ENCODE results near the gene PGLYRP1.

Gene PGLYRP1, protein sequence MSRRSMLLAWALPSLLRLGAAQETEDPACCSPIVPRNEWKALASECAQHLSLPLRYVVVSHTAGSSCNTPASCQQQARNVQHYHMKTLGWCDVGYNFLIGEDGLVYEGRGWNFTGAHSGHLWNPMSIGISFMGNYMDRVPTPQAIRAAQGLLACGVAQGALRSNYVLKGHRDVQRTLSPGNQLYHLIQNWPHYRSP

DNA sequence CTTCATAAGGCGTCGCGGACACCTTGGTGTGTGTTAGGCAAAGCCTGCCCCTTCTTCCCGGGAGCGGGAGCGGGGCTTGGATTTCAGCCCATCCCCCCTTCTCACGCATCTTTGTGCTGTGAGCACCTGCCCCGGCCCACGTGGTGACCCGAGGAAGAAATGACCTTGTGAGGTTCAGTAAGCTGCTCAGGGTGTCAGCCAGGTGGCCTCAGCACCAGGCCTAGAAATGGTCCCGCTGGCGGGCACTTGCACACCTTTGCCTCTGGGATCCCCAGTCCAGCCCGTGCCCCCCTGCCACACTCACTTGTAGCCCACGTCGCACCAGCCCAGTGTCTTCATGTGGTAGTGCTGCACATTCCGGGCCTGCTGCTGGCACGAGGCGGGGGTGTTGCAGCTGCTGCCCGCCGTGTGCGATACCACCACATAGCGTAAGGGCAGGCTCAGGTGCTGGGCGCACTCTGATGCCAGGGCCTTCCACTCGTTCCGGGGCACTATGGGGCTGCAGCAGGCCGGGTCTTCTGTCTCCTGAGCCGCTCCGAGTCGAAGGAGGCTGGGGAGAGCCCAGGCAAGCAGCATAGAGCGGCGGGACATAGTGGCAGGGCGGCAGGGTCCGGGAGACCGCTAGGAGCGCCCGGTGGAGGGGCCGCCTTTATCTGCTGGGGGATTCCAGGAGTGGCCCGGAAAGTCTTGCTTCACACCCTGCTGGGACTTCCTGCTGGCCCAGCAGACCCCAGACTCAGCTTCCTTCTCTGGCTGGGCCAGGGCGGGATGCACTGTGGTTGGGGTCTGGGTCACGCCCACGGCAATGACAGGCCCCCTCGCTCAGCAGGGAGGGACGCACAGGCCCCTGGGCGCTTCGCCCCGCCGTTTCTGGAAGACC lies at the start of gene PGLYRP1:
Gene PGLYRP1 (minus strand): TSS at position 623 of the 880 bp plus-strand sequence. CDS start 32 bp downstream, at position 591.
- DNase-seq (ENCODE audit: low read depth in 2 of 2): no peak

DNA sequence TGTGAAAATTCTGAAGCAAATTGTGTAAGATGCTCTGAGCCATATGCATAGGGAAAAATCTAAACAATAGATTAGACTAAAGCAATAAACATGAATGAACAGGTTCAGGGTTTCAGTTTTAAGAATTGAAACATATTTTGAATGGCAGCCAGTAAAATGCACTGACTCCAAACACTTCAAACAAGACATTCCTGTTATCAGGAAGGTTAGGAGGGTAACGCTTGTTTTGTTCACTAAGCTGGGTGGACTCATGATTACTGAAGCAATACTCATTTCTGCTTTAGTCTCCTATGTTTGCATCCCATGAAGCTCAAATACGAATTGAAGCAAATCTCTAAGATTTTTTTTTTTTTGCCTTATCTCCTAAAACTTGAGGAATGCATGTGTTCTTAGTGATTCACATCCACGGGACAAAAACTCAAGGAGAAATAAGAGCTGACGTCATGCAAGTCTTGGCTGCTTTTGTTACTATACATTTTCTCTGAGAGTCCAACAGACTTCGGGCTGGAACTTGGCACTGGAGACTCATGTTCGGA lies 47.0 kb upstream of the PGLYRP1 start:
- no peak for DNase-seq (ENCODE audit: low read depth in 2 of 2)

DNA sequence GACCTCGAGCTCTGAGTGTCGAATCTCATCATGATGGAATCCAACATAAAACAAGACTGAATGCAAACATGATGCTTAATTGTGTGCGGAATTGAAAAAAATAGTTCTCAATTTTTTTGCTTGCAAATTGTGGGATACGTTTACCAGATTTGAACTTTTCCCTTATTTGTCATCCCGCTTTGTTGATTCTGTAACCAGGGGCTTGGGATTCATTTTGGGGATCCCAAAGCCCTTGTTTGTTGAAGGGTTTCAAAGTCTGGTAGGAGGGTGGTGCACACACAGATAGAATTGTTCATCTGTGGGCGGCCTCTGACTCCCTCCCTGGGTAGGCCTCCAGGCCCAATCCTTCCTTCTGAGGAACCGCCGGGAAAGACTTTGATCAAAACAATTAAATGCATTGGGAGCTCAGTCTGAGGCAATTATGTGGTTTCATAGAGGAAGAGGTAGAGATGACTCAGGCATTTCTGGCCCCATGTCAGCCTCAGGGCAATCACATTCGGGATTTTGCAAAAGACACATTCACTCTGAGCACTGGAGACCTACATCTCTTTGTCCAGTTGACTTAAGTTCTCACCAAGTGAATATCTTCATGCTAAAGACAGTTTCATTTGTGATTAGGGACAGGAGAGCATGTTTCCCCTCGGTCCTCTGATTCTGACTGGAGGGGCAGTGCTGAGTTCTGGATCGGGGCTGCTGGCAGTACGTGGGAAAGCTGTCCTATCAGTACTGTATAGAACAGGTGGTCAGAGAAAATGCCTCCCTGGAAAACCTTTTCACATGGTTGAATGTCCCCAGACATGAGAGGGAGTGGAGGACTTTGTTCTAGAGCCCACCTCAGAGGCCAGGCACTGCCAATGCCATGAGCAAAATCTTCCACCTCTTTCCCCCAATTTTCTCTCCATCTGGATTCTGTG lies 45.7 kb upstream of the PGLYRP1 start:
- no peak for DNase-seq (ENCODE audit: low read depth in 2 of 2)

DNA sequence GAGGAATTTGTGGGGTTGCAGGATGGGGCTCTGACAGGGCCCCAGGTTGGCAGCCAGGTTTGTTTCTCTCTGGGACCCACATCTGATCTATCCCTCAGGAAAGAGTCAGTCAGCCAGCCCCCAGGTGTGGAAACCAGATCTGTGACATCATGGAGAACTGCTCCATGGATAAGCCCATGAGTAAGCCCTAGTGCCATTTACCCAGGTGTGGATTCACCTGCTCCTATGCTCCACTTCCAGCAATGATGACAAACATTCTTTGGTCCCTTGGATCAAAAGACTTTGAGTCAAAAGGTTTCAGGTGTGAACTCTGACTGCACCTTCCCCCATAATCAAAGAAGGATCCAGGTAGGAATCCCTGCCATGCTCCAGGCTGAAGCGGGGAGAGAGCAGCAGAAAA lies 44.8 kb upstream of the PGLYRP1 start:
- no peak for DNase-seq (ENCODE audit: low read depth in 2 of 2)

DNA sequence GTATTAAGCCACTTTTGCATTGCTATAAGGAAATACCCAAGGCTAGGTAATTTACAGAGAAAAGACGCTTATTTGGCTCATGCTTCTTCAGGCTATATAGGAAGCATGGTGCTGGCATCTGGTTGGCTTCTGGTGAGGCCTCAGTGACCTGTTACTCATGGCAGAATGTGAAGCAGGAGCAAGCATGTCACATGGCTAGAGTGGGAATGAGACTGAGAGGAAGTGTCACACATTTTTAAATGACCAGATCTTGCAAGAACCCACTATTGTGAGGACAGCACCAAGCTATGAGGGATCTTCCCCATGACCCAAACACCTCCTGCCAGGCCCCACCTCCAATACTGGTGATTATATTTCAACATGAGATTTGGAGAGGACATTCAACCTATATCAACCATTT lies 43.6 kb upstream of the PGLYRP1 start:
- no peak for DNase-seq (ENCODE audit: low read depth in 2 of 2)

DNA sequence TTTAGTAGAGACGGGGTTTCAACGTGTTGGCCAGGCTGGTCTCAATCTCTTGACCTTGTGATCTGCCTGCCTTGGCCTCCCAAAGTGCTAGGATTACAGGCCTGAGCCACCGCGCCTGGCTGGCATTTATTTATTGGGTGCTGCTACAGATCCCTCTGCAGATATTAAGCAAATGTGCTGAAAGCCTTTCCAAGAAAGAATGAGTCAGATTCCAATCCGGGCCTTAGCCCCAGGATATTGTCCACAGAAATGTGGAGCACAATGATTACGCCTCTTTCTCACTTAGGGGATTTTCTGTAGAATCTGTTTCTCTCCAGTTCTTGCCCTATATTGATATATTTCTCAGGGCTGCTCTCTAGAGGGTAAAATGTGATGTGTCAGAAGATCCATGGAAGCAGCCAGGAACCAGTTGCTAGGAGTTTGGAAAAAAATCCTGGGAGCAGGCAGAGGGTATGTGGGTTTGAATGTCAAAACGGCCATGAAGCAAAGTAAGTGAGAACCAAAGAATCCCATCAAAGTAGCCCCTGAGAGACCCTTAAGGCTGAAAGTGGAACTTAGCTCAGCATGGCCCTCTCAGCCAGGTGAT lies 42.7 kb upstream of the PGLYRP1 start:
- no peak for DNase-seq (ENCODE audit: low read depth in 2 of 2)

DNA sequence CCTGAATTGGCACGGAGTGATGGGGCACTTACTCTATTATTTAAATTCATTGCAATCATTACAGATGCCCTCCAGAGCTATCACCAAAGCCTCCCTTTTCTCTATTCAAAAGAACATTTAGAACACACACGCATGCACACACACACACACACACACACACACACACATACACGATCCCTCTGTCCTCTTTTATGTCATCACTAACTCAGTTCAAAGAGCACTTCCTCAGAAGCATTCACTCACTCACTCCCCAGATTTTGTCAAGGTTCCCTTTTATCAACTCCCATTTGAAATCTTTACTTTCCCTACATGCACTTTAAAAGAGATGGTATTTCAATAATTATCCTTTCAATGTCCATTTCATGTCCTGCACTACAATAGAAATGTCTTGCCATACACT lies 40.3 kb upstream of the PGLYRP1 start:
- no peak for DNase-seq (ENCODE audit: low read depth in 2 of 2)

DNA sequence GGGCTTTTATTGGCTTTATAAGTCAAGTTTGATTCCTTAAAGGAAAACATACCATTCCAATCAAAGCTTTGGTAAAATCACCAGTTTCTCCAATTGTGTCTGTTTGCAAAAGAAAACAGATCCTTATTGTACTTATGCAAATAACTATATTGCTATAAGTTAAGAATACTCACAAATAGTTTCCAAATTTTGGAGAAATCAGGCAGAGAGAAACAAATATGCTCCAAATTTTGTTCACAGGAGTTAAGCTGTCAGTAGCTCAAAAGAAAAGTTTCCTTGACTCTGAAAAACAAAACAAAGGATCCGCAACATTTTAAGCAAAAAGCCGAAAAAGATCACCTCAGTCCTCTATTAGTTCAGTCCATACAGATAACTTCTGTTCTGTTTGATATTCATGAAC lies 37.2 kb upstream of the PGLYRP1 start:
- DNase-seq (ENCODE audit: low read depth in 2 of 2): no peak

DNA sequence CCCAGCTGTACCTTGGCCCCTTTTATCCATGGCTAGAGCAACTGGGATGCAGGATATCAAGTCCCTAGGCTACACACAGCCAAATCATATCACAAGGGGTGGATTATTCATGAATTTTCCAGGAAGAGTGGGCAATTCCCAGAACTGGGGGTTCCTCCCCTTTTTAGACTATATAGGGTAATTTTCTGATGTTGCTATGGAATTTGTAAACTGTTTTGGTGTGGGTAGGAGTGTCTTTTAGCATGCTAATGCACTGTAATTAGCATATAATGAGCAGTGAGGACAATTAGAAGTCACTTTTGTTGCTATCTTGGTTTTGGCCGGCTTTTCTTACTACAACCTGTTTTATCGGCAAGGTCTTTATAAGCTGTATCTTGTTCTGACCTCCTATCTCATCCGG lies 35.9 kb upstream of the PGLYRP1 start:
- no peak for DNase-seq (ENCODE audit: low read depth in 2 of 2)

DNA sequence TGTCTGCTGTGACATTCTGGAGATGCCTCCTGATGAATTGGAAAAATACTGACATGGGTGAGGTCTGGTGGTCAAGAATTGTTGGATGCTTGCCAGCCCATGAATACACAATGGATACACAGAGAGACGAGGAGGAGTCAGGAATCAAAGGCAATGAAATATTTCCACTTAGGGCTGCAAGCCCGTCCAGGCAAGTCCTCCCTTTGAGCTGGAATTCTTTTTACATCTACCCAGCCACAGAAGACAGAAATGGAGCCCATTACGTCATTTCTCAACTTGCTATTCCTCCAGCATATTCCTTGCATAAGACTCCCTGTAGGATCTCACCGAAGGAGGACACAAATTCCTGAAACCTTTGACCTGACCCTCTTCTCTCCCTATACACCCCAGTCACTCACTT lies 33.7 kb upstream of the PGLYRP1 start:
- no peak for DNase-seq (ENCODE audit: low read depth in 2 of 2)

DNA sequence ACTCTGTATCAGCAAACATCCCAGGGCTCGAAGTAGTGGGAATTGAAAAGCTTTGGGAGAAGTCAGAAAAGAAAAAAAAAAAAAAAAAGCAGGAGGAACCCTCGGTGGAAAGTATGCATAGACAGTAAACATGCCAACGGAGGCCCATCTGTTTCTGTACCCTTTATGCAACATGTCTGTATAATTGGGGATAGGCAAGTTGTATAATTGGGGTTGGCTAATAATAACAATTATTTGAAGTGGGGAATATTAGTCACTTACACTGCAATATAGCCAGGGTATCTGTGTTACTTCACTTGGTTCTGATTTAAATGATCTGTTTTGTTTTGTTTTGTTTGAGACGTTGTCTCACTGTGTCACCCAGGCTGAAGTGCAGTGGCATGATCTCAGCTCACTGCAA lies 30.0 kb upstream of the PGLYRP1 start:
- DNase-seq (ENCODE audit: low read depth in 2 of 2): no peak

DNA sequence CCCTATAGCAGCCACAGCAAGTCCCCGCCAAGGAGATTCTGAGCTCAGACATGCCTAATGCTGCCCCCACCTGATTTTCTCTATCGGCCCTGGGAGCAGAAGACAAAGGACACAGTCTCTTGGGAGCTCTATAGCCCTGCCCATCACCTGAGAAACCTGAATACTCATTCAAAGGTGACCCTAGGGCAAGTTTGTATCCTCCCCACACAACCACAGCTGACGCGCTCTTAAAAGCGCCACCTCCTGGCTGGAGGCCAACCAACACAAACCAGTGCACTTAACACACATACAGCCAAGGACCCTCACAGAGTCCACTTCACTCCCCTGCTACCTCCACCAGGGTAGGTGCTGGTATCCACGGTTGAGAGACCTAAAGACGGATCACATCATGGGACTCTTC lies 26.7 kb upstream of the PGLYRP1 start:
- DNase-seq (ENCODE audit: low read depth in 2 of 2): no peak

DNA sequence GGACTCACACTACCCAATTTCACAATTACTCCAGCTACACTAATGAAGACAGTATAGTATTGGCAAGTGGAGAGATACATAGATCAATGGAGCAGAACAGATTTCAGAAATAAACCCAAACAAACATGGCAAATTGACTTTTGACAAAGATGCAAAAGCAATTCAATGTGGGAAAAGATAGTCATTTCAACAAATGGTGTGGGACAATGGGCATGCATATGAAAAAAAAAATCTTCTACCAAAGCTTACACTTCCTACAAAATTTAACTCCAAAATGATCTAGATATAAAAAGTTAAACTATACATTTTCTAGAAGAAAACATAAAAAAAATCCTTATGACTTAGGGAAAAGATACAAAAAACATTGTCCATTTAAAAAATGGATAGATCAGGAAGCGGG lies 20.7 kb upstream of the PGLYRP1 start:
- no peak for DNase-seq (ENCODE audit: low read depth in 2 of 2)

DNA sequence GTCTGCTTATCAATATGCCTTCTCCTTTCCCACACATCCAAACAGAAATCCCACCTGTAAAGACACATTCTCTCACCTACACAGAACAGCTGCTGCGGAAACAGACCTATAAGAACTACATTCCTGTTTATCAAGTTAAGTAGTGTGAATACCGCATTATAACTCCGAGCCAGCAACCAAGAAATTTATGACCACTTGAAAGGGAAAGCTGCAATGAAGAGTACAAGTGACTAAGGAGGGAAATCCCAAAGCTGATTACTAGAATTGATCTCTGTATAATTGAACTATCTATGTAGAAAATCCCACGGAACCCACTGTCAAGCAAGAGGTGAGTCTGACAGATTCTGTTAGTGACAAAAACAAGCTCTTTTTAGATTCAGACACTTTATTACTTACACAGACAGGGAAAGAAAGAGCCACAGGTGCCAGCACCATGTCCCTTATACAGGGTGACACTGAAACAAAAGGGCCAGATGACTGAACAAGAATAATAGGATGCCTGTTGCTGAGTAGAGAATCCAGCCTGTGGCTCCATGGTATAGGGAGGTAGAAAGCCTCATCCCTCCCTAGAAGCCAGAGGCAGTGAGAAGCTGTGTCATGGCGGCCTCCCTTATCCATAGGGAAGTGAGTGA lies 19.5 kb upstream of the PGLYRP1 start:
- DNase-seq (ENCODE audit: low read depth in 2 of 2): no peak

DNA sequence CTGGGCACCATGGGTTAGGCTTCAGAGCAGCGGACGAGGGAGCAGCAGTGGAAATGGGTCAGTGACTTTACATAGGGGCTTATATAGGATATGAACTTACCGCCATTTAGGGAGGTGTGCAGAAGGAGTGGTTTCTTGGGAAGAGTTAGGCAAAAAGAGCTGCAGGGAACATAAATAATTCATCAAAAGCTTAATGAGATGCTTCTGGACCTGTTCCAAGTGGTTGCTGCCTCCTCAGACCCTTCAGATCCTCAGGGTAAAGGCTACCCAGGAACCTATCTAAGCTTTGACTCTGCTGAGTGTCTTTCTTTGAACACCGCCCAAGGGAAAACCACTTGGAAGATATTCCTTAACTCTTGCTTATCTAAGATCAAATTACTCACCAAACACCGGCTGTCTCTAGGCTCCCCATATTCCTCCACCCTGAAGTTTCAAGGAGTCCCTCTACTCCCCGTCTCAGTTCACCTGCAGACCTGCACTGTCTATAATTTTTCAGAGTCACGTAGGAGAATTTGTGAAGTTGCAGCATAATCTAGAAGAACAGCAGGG lies 18.2 kb upstream of the PGLYRP1 start, which contains the start of gene IGFL4:
Gene IGFL4 (minus strand): TSS at position 51 of the 549 bp plus-strand sequence. CDS start 40 bp downstream, at position 11.
- DNase-seq (ENCODE audit: low read depth in 2 of 2): no peak

DNA sequence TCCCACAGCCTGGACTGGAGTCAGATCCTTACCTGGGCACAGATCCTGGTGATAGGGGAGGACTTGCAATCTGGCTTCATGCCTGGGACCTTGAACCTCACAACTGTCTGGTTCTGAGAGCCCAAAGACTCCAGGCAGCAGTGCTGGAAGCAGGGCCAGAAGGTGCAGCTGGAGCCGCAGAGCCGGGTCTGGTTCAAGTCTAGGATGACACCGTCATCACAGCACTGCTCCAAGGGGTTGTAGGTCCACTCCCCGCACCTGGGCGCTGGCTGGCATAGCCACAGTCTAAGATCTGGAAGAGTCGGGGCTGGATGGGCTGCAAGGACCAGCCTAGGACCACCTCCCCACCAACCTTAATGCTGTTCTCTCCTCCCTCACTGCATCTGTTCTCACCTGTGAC lies 17.3 kb upstream of the PGLYRP1 start:
- DNase-seq (ENCODE audit: low read depth in 2 of 2): no peak

DNA sequence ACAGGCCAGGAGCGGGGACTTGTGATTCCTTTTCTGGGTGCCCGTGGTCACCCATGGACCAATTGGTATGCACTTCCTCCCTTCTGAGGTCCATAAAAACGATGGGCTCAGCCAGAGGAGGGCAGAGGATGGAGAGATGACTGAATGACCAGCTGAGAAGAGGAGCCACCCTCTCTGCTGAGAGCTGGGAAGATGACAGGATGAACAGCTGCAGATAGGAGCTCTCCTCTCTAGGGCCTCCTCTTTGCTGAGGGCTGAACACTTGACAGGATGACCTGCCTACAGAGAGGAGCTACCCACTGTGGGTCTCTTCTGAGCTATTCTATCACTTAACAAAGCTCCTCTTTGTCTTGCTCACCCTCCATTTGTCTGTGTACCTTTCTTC lies 13.9 kb upstream of the PGLYRP1 start:
- no peak for DNase-seq (ENCODE audit: low read depth in 2 of 2)

DNA sequence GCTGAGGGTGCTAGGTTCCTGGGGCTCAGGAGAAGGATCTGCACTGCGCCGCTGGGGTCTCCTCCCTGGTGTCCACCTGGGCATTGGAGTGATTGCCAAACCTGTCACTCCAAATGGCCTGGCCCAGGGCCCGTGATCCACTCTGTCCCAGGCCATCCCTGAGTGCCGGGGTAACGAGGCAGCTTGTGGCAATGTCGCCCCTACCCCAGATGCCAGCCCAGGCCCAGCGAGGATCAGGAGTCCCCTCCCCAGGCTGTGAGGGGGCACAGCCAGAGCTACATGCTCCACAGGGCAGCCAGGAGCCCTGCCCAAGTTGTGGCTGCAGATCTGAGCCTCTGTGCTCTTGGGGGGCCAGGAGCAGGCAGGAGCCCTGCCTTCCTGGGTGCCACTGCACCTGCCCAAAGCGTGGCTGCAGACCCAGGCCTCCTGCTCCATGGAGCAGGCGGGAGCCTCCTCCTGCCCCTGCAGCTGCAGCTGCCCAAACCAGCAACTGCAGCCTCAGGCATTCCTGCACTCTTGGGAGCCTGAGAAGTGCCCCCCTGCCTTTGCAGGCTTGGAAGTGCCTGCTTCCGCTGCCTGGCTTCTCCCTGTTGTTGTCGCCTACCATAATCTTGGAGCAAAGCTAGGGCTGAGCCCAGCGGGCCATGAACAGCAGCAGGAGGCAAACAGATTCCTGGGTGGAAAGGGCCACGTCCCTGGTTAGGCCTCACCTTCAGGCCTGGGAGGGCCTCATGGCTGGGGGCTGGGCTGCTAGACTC lies 13.3 kb upstream of the PGLYRP1 start:
- DNase-seq (ENCODE audit: low read depth in 2 of 2): no peak

DNA sequence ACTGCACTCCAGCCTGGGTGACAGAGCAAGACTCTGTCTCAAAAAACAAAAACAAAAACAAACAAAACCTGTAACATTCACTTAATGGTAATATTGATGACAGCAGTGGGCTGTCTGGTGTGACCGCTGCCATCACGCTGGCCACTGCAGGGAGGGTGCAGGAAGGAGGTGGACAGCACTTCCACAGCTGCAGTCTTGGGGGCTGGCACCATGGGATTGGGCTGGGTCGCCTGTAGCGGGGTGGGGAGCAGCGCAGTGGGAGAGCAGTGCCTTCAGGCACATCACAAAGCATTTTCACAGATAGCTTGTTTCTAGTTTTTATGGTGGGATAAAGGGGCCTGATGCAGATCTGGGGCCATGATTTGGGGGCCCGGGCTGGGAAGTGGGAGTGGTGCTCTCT lies 12.7 kb upstream of the PGLYRP1 start:
- no peak for DNase-seq (ENCODE audit: low read depth in 2 of 2)

DNA sequence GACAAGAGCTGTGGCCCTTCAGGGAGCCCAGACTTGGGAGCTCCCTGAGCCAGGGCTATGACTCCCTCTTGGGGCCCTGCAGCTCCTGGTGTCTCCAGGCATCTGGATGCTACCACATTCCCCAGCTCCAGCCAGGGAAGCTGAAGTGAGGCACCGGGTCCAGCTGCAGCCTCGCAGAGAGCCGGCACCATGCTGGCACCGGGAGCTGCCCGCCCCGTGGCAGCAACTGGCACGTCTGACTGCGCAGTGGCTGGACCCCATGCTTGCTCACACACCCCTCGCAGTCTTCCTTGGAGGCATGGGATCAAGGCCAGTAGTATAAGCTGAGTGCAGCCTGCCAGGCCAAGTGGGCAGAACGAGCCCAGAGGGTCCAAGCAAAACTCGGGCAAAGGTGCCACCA lies 10.5 kb upstream of the PGLYRP1 start:
- DNase-seq (ENCODE audit: low read depth in 2 of 2): no peak
